AG09319 (cell line): ENCODE measurements around the gene GAGE10.

ENCODE experiments used
- DNase-seq: peaks from one replicate; pipeline ENCODE4 v3.0.0-alpha.2; 2010; ENCODE audit warnings: low read depth; ENCODE audit errors: extremely low read depth
- CTCF ChIP-seq: IDR thresholded peaks from 2 replicates; pipeline ENCODE4 v1.5.1; 2011; ENCODE audit warnings: low read depth, mild to moderate bottlenecking, inconsistent platforms, low read length, moderate library complexity

GAGE10 gene

DNA sequence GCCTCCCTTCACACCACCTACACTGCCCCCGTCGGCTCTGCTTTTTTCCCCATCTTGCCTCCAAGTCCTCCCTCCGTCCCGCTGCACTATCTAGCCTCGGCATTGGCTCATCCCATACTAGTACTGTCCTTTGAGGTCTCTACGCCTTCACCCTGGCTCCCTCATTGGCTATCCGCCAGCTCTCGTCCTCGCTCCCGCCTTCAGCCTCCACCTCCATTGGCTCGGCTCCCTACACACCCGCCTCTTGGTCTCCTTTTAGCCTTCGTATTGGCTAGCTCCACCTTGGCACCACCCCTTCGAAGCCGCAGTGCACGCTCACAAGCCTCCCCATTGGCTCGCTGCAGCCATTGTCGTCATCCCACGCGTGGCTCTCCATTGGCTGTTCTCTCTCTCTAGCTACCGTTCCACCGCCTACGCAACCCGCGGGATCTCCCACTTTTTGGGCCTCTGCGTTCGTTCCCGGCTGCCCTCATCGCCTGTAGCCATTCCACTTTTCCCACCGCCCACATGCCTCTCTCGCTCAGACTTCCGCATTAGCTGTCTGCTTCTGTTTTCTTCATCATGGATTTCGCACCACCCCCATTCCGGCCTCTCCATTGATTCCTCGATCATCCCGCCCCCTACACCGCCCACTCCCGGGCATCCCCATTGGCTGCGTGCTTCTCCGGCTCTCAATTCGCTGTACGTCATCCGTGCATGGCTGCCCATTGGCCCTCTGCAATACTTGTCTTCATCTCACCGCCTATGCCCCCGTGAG lies 34.3 kb upstream of the GAGE10 start:
- peak; percentile 93 for DNase-seq
- TF ChIP-seq CTCF, result no peak

DNA sequence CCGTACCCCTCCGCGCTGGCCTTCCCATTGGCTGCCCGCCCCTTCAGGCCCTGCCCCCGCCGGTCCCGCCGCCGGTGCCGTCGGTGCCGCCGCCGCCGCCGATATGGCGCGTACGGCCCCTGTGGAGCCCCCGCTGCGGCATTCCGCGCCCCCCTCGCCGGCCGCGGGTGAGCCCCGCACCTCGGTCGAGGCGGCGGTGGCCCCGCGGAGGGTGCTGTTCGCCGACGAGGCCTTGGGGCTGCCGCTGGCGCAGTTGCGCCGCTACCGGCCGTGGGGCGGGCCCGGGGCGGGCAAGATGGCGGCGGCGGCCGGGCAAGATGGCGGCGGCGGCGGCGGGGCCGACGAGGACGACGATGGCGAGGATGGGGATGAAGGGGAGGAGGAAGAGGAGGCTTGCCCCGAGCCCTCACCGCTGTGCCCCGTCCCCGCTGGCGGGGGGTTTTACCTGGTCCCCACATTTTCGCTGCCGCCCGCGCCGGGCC lies 33.6 kb upstream of the GAGE10 start, which contains the start of gene PPP1R3F:
Gene PPP1R3F, plus strand, starts transcription at position 27 of the 482 bp plus-strand sequence. Its CDS starts 77 bp downstream, at position 104.
- DNase-seq, result no peak
- no peak for TF ChIP-seq CTCF

DNA sequence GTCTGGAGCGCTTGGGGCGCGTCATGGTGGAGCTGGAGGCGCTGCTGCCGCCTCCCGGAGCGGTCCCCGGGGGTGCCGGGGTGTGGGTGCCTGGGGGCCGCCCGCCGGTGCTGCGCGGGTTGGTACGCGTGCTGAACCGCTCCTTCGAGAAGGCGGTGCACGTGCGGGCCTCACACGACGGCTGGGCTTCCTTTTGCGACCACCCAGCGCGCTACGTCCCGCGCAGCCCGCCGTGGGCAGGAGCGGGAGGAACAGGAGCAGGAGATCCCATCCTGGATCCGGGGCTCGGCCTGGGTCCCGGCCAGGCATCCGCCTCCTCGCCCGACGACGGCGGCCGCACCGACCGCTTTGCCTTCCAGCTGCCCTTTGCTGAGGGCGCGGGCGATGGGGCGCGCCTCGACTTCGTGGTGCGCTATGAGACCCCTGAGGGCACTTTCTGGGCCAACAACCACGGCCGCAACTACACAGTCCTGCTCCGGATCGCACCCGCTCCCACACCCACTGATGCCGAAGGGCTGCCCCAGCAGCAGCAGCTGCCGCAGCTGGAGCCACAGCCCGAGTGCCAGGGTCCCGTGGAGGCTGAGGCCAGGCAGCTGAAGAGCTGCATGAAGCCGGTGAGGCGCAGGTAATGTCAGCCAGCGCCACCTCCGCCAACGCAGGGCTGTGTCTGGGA lies 33.1 kb upstream of the GAGE10 start:
- DNase-seq, result no peak
- no peak for TF ChIP-seq CTCF

GRCh38 chrX:49271341-49271740 lies 32.1 kb upstream of the GAGE10 start:
- TF ChIP-seq CTCF, result no peak

GRCh38 chrX:49272421-49272820 lies 31.0 kb upstream of the GAGE10 start:
- no peak for TF ChIP-seq CTCF
- no peak for DNase-seq

More at GRCh38 chrX:49271341-49271740, 32.1 kb upstream of the GAGE10 start:
- DNase-seq, result no peak

DNA sequence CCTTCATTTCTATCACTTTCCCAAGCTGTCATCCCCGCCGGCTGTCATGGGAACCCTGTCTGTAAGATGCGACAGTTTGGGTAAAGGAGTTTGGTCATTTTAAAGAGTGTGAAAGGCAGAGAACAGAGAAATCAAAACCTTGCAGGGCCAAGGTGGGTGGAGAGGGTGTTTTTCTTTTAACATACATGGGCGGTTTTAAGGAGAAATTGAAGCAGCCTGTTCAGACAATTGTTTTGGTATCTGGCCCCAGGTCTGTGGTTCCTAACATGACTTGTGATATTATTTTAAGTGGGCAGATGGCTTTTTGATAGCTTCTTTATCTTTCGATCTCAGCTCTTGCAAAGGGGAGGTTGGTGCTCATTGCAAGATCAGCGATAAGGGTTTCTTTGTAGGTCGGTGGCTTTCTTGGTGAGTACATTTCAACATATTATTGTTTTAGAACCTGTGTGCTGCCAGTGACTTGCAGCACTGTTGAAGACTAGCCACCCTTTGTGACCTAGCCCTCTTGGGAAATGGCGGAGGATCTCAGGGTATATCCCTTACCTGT lies 30.2 kb upstream of the GAGE10 start:
- no peak for TF ChIP-seq CTCF
- DNase-seq, result no peak

DNA sequence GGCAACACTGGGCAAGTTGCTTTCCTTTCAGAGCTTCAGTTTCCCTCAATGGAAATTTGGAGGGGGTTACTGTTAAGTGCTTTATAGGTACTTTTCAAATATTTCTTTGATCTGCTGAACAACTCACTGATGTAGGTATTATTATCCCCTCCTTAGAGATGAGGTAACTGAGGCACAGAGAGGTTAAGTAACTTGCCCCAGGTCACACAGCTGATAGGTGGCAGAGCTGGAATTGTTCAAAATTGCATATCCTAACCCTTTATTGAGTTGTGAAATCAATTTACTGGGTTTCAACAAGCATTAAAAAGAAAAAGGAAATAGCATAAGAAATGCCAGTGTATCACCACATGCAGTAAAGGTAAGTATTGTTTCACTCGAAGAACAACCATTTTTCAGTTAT lies 27.2 kb upstream of the GAGE10 start:
- no peak for TF ChIP-seq CTCF

More for the DNA sequence above, 27.2 kb upstream of the GAGE10 start:
- DNase-seq, result no peak
